HG02759 (cell line): ENCODE results near the gene PRKAG2.

Experiments used
- ATAC-seq: cut with Tn5 transposase; IDR thresholded peaks from one replicate; pipeline ENCODE4 v1.9.1; 2021; ENCODE audit warnings: mild to moderate bottlenecking, moderate library complexity; ENCODE audit not compliant: unreplicated experiment

PRKAG2 gene

GRCh38 chr7:151511270-151511669 lies 365.6 kb downstream of the PRKAG2 start:
- no peak for ATAC-seq

DNA sequence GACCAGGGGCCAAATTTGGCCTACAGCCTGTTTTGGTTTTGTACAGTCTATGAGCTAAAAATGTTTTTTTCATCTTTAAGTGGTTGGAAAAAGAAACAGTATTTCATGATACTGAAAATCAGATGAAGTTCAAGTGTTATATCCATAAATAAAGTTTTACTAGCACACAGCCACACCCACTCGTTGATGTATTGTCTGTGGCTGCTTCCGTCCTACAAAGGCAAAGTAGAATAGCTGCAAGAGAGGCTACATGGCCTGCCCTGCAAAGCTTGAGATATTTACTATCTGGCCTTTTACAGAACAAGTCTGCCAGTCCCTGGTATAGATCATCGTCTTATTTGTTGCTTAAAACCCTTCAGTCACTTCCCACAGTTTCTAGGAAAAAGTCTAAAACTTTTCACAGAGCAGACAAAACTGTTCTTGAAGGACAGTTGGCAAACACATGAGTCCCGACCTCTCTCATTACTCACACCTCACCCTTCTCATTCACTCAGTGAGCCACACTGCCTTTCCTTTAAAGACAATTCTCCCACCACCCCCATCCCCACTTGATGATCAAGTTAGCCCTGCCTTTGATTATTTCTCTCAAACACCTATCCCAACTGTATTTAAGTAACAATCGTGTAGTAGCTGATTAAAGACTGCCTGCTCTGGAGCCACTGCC lies 367.1 kb downstream of the PRKAG2 start:
- no peak for ATAC-seq

GRCh38 chr7:151508991-151509390 lies 367.9 kb downstream of the PRKAG2 start:
- no peak for ATAC-seq

DNA sequence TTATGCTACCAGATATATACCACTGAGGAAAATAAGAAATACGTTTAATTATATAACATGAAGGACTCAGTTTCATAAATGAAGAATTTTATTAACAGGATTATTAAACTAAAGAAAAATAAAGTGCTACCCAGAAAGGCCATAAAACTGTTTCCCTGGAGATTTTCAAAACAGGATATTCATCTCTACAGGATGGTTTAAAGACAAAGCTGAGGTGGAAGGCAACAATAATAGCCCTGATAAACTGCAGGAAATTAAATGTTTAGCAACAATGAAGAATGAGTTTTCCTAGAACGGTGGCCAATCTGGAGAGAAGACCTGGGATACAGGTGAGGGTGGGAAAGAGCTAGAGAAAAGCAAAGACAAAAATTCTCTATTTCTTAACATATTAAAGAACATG lies 369.1 kb downstream of the PRKAG2 start:
- ATAC-seq: no peak

GRCh38 chr7:151506901-151507382 lies 370.0 kb downstream of the PRKAG2 start:
- no peak for ATAC-seq
